HG02840 (cell line): ENCODE results near the gene C3orf38.
"Not testable (repeated sequence)": the region's sequence is repeated elsewhere in the genome, so short reads cannot be mapped to it uniquely, and the experiment has no call there.

Experiments used
- ATAC-seq: cut with Tn5 transposase; IDR thresholded peaks from one replicate; pipeline ENCODE4 v1.9.1; 2021; ENCODE audit warnings: mild to moderate bottlenecking, moderate library complexity, moderate number of reproducible peaks; ENCODE audit not compliant: unreplicated experiment, low FRiP score

C3orf38 gene

GRCh38 chr3:88149509-88150362, at the start of gene C3orf38:
Gene C3orf38, plus strand, starts transcription at chr3:88149959. Its CDS starts 94 bp downstream, at chr3:88150053.
- ATAC-seq = peak; percentile 78

GRCh38 chr3:88101142-88101541, 48.6 kb upstream of the C3orf38 start:
- ATAC-seq = no peak

GRCh38 chr3:88105325-88105724, 44.4 kb upstream of the C3orf38 start:
- ATAC-seq = no peak

GRCh38 chr3:88112289-88112688, 37.5 kb upstream of the C3orf38 start:
- ATAC-seq = no peak

- ATAC-seq = peak; percentile 90
Measured at GRCh38 chr3:88113311-88114162, 36.2 kb upstream of the C3orf38 start.

GRCh38 chr3:88114878-88115549, 34.7 kb upstream of the C3orf38 start:
- no peak for ATAC-seq

GRCh38 chr3:88117683-88118082, 32.1 kb upstream of the C3orf38 start:
- ATAC-seq = no peak

GRCh38 chr3:88118603-88119002, 31.2 kb upstream of the C3orf38 start:
- not testable (repeated sequence) for ATAC-seq

- no peak for ATAC-seq
Measured at GRCh38 chr3:88123526-88123925, 26.2 kb upstream of the C3orf38 start.

GRCh38 chr3:88131695-88132094, 18.1 kb upstream of the C3orf38 start:
- ATAC-seq = no peak

GRCh38 chr3:88132894-88133293, 16.9 kb upstream of the C3orf38 start:
- ATAC-seq = no peak

- ATAC-seq = no peak
Measured at GRCh38 chr3:88133711-88134263, 16.0 kb upstream of the C3orf38 start.

GRCh38 chr3:88137836-88138235, 11.9 kb upstream of the C3orf38 start:
- ATAC-seq = no peak

GRCh38 chr3:88141458-88142083, 8.2 kb upstream of the C3orf38 start:
- ATAC-seq = no peak

GRCh38 chr3:88142094-88142624, 7.6 kb upstream of the C3orf38 start:
- ATAC-seq = no peak

GRCh38 chr3:88147261-88147660, 2.5 kb upstream of the C3orf38 start:
- no peak for ATAC-seq

- no peak for ATAC-seq
Measured at GRCh38 chr3:88148651-88149050, 1.1 kb upstream of the C3orf38 start.

GRCh38 chr3:88149101-88149508, 654 bp upstream of the C3orf38 start:
- ATAC-seq = peak; percentile 13

GRCh38 chr3:88150371-88150770, 612 bp downstream of the C3orf38 start:
- peak; percentile 28 for ATAC-seq

- no peak for ATAC-seq
Measured at GRCh38 chr3:88150806-88151205, 1.0 kb downstream of the C3orf38 start.
